HEK293T (cell line): ENCODE results near the gene CHD2.

Source experiments
- CTCF ChIA-PET: fragments of 350-600 bp; formaldehyde crosslinking; extraction: SDS; loops from one replicate; lab custom pipeline; 2021; ENCODE audit warnings: antibody characterized with exemption, inconsistent platforms; lab: Yijun Ruan, JAX
- POLR2A ChIA-PET: fragments of 350-600 bp; formaldehyde crosslinking; extraction: SDS; loops from one replicate; lab custom pipeline; 2020; ENCODE audit warnings: antibody characterized with exemption, inconsistent platforms; lab: Yijun Ruan, JAX
- DNase-seq: peaks from one replicate; pipeline ENCODE4 v3.0.0; 2012; ENCODE audit warnings: mixed read lengths; ENCODE audit errors: extremely low spot score
- ARNT ChIP-seq: fragments of 450-650 bp; IDR thresholded peaks from 2 replicates; pipeline ENCODE4 v1.6.1; 2017; ENCODE audit warnings: mild to moderate bottlenecking
- BHLHE40 ChIP-seq: fragments of 450-650 bp; IDR thresholded peaks from 2 replicates; pipeline ENCODE4 v1.6.1; 2016; ENCODE audit warnings: mild to moderate bottlenecking, moderate library complexity, borderline replicate concordance
- CTBP1 ChIP-seq: fragments of 450-650 bp; IDR thresholded peaks from 2 replicates; pipeline ENCODE4 v1.6.1; 2016; ENCODE audit warnings: borderline replicate concordance
- ELF4 ChIP-seq: fragments of 450-650 bp; IDR thresholded peaks from 2 replicates; pipeline ENCODE4 v1.6.1; 2017; ENCODE audit warnings: antibody characterized with exemption
- FOXA1 ChIP-seq: fragments of 450-650 bp; IDR thresholded peaks from 2 replicates; pipeline ENCODE4 v1.6.1; 2016; ENCODE audit warnings: mild to moderate bottlenecking
- FOXK2 ChIP-seq: fragments of 450-650 bp; IDR thresholded peaks from 2 replicates; pipeline ENCODE4 v1.6.1; 2016; ENCODE audit warnings: mild to moderate bottlenecking
- FOXM1 ChIP-seq: fragments of 450-650 bp; IDR thresholded peaks from 2 replicates; pipeline ENCODE4 v1.6.1; 2017; ENCODE audit warnings: mild to moderate bottlenecking, borderline replicate concordance
- HDGF ChIP-seq: fragments of 450-650 bp; IDR thresholded peaks from 2 replicates; pipeline ENCODE4 v1.6.1; 2017; ENCODE audit warnings: antibody characterized with exemption, borderline replicate concordance
- L3MBTL2 ChIP-seq: fragments of 450-650 bp; conservative IDR thresholded peaks from 2 replicates; pipeline ENCODE4 v1.6.1; 2016; ENCODE audit warnings: mild to moderate bottlenecking
- LEF1 ChIP-seq: fragments of 450-650 bp; IDR thresholded peaks from 2 replicates; pipeline ENCODE4 v1.6.1; 2017; ENCODE audit warnings: mild to moderate bottlenecking, borderline replicate concordance
- NFRKB ChIP-seq: fragments of 450-650 bp; IDR thresholded peaks from 2 replicates; pipeline ENCODE4 v1.6.1; 2016; ENCODE audit warnings: mild to moderate bottlenecking, moderate library complexity
- SP1 ChIP-seq: fragments of 450-650 bp; IDR thresholded peaks from 2 replicates; pipeline ENCODE4 v1.6.1; 2017
- SUZ12 ChIP-seq: fragments of 450-650 bp; IDR thresholded peaks from 2 replicates; pipeline ENCODE4 v1.6.1; 2016; ENCODE audit warnings: mild to moderate bottlenecking
- TARDBP ChIP-seq: fragments of 450-650 bp; IDR thresholded peaks from 2 replicates; pipeline ENCODE4 v1.6.1; 2016
- ZNF384 ChIP-seq: fragments of 450-650 bp; IDR thresholded peaks from 2 replicates; pipeline ENCODE4 v1.6.1; 2016
- TF ChIP-seq, protein P1 (sequence below): fragments of 450-650 bp; IDR thresholded peaks from 2 replicates; pipeline ENCODE4 v1.6.1; 2016

CHD2 gene

GRCh38 chr15:92898988-92899582 lies 1.0 kb upstream of the CHD2 start:
- ChIA-PET POLR2A (interaction anchor here (0.7 to 10.1 kb wide), 11 partner anchors 10 to 103 kb away, joined by 3 to 252 read pairs (median 12); no protein-coding TSS in a partner anchor), CTCF (interaction anchor here (0.7 to 2.1 kb wide), 5 partner anchors 10 to 102 kb away, joined by 3 to 17 read pairs (median 5); no protein-coding TSS in a partner anchor)
- TF ChIP-seq HDGF (no peak), ARNT (no peak), BHLHE40 (no peak), FOXK2 (no peak), L3MBTL2 (no peak), FOXA1 (no peak), FOXM1 (no peak), ZNF384 (no peak), CTBP1 (no peak), NFRKB (no peak)
- TF ChIP-seq, protein P1, sequence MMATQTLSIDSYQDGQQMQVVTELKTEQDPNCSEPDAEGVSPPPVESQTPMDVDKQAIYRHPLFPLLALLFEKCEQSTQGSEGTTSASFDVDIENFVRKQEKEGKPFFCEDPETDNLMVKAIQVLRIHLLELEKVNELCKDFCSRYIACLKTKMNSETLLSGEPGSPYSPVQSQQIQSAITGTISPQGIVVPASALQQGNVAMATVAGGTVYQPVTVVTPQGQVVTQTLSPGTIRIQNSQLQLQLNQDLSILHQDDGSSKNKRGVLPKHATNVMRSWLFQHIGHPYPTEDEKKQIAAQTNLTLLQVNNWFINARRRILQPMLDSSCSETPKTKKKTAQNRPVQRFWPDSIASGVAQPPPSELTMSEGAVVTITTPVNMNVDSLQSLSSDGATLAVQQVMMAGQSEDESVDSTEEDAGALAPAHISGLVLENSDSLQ: no peak
- DNase-seq: no peak

DNA sequence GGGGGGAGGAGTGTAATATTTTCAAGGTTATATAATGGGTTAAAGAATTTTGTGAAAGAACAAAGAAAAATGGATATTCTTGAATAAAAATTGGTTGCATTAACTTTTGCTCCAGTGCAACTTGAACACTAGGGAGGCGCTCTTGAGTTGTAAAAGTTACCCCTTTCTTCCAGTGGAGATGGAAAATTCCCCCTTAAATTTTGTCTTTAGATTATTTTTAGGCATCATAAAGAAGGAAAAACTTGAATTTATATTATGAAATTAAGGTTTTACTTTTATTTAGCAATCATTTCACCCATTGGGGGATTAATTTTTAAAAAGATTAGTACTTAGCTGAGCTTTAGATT lies 550 bp upstream of the CHD2 start:
- no peak for DNase-seq
- CTCF ChIA-PET: interaction anchor here (0.6 to 2.1 kb wide), 8 partner anchors 10 to 102 kb away, joined by 3 to 17 read pairs (median 4); no protein-coding TSS in a partner anchor

GRCh38 chr15:92900731-92901071 lies 577 bp downstream of the CHD2 start:
- no peak for TF ChIP-seq FOXA1
- ChIA-PET POLR2A (interaction anchor here (0.7 to 10.1 kb wide), 19 partner anchors 8 to 170 kb away, joined by 3 to 252 read pairs (median 6); no protein-coding TSS in a partner anchor), CTCF (interaction anchor here (1.3 to 2.1 kb wide), 4 partner anchors 17 to 103 kb away, joined by 4 to 17 read pairs (median 6); no protein-coding TSS in a partner anchor)
- DNase-seq: no peak

More for the DNA sequence above, 550 bp upstream of the CHD2 start:
- POLR2A ChIA-PET: interaction anchor here (0.7 to 10.1 kb wide), 16 partner anchors 8 to 171 kb away, joined by 3 to 252 read pairs (median 6); no protein-coding TSS in a partner anchor
- TF ChIP-seq FOXM1: no peak

- DNase-seq: no peak
- ChIA-PET POLR2A (interaction anchor here (0.7 to 10.1 kb wide), 14 partner anchors 9 to 97 kb away, joined by 3 to 252 read pairs (median 9); no protein-coding TSS in a partner anchor), CTCF (interaction anchor here (1.3 to 2.1 kb wide), 2 partner anchors 18 to 92 kb away, joined by 4 to 17 read pairs; no protein-coding TSS in a partner anchor)
Observed at GRCh38 chr15:92901072-92901761, 1.1 kb downstream of the CHD2 start.

DNA sequence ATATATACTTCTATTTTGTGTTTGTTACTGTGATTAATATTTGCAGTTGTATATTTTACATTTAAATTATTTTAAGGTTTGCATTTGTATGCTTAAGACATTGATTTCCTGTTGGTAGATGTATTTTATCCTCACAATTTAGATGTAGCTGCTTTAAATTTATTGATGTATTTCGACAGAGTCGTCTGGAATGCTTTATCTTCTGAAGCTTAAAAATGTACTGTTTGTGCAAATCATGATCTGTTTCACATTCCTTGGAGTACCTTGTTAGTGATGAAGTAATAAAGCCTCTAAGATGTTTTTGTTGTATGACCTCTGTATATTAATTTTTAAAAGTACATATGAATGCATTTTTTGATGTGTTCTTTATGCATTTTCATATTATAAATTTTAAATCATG lies 1.9 kb downstream of the CHD2 start:
- CTCF ChIA-PET: no interaction called here
- TF ChIP-seq CTBP1: no peak
- TF ChIP-seq, protein P1: no peak
- no peak for TF ChIP-seq FOXA1
- TF ChIP-seq HDGF: no peak
- TF ChIP-seq TARDBP: no peak
- no peak for TF ChIP-seq ZNF384
- no peak for TF ChIP-seq FOXM1
- POLR2A ChIA-PET: interaction anchor here (1.5 to 10.1 kb wide), 5 partner anchors 11 to 98 kb away, joined by 4 to 252 read pairs (median 20); no protein-coding TSS in a partner anchor
- no peak for DNase-seq

More at GRCh38 chr15:92901072-92901761, 1.1 kb downstream of the CHD2 start:
- no peak for TF ChIP-seq ZNF384
- no peak for TF ChIP-seq FOXK2
- TF ChIP-seq NFRKB: no peak
- no peak for TF ChIP-seq L3MBTL2
- TF ChIP-seq SP1: no peak
- no peak for TF ChIP-seq BHLHE40
- no peak for TF ChIP-seq HDGF
- TF ChIP-seq TARDBP: no peak
- no peak for TF ChIP-seq SUZ12
- no peak for TF ChIP-seq ELF4
- TF ChIP-seq LEF1: no peak
- TF ChIP-seq, protein P1: no peak
- no peak for TF ChIP-seq FOXA1
- no peak for TF ChIP-seq CTBP1

GRCh38 chr15:92902737-92903593 lies 2.8 kb downstream of the CHD2 start:
- DNase-seq: no peak
- CTCF ChIA-PET: no interaction called here
- no peak for TF ChIP-seq FOXM1
- POLR2A ChIA-PET: interaction anchor here (1.6 to 10.1 kb wide), 7 partner anchors 10 to 94 kb away, joined by 4 to 252 read pairs (median 14); no protein-coding TSS in a partner anchor
